GM18858 (cell line): ENCODE data around the gene POGLUT3.

Experiments
- ATAC-seq: cut with Tn5 transposase; IDR thresholded peaks from one replicate; pipeline ENCODE4 v1.9.1; 2021; ENCODE audit not compliant: unreplicated experiment

POGLUT3 gene

DNA sequence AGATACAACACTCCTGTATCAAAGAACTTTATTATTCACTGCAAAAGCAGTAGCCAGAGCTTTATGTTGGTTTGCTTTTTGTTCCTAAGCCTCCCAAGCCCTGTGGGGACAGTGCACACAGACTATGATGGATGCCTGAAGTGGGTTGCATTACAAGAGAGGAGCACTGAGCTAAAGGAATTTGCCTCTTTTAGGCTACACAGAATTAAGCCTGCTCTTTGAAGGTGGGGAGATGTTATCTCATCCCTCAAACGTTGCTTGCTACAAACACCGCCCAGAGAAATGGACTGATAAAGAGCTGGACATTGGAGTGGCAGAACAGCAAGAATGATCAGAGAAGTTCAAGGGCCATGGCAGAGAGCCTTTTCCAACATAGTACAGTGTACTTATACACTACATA is 2.5 kb upstream of the POGLUT3 start:
- no peak for ATAC-seq

DNA sequence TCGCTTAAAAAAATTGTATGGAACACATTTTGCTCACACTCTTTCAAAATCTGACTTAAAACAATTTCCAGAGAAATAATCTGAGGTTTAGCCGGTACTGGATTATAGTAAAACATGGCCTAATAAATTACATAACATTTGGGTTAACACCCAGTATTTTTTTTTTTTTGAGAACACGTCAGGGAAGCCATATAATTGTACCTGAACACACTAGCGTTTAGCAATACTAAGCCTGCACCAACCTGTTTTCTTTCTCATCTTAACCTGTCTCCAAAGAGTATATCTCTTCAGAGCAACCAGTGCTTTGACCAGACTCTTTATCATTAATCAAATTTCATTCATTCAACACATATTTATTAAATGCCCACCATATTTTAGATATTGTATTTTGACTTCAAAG is 2.0 kb upstream of the POGLUT3 start:
- no peak for ATAC-seq

DNA sequence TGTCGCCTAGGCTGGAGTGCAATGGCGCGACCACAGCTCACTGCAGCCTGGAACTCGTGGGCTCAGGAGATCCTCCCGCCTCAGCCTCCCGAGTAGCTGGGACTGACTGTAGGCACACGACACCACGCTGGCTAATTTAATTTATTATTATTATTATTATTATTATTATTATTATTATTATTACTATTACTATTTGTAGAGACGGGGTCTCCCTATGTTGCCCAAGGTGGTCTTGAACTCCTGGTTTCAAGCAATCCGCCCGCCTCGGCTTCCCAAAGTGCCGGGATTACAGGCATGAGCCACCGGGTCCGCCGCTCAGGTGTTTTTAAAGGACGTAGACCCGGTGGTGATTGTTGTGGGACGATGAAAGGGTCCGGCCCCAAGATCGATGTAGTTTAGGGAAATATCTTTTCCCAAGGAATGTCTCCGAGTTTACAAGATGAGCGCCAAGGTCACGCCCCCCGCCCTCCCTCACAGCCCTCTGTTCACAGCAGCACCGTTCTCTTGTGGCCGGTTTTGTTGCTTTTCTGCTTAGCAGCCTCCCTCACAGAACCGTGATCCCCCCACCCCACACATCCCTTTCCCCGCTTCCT is 728 bp upstream of the POGLUT3 start:
- ATAC-seq, result no peak

DNA sequence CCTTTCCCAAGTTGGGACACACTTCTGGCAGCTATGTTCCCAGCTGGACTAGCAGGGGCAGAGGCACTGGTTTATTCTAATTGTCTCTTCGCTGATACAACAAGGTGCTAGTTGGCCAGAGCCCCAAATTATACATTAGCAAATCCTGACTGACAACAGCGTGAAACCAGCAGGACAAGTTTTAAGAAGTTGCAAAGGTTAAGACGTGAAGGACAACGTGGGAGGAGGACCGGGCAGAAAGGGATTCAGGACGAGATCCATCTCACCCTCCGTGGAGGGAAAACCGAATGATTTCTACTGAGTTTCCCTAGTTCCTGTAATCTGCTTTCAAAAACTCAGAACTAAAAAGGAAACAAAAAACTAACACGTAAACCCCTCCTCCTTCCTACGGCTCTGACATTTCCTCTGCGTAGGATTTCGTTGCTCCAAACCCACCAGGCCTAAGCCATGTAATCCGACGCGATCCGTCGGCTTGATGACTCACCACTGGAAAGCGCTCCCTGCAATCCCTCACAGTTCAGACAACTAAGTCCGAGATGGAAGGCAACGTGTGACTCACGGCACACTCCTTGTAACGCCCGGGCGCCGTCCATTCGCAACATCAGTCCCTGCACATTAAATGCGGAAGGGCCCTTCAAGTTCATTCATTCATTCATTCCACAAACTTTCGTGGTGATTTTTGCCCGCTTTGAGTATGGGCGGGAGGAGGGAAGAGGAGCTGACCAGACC is 703 bp downstream of the POGLUT3 start:
- peak; percentile 44 for ATAC-seq

DNA sequence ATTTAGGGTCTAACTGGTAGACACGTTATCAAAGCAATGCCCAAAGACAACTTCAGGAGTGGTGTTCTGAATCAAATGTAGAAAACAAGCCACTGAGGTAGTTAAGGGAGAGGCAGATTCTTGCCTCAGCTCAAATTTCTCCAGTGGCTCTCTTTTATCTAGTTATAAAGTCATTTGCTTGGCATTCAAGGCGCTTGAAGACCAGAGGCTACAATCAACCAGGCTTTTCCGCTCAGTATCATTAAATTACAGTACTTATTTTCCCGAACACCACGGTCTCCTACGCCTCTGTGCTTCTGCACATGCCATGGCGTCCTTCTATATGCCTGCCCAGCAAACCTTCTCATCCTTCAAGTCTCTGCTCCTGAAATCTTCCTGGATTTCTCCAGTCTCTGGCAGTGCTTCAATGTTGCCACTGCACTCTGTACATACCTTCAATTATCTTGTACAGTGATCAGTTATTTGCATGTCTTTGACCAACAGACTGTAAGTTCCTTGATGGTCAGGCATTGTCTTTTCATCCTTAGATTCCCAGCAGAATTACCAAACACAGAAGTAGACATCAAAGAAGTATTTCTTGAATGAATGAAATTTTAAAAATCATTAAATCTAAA is 1.4 kb downstream of the POGLUT3 start:
- no peak for ATAC-seq

DNA sequence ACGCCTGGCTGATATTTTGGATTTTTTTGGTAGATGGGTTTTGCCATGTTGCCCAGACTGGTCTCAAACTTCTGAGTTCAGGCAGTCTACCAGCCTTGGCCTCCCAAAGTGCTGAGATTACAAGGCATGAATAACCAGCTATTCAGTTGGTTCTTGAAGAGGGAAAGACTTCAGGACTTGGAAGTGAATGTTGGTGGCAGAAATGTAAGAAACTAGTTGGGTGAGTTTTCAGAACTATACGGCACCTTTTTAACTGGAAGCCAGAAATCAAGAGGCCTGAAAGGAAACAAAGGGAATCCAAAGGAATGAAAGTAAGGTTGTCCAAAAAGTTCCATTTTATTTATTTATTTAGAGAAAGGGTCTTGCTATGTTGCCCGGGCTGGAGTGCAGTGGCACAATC is 2.9 kb downstream of the POGLUT3 start:
- no peak for ATAC-seq

DNA sequence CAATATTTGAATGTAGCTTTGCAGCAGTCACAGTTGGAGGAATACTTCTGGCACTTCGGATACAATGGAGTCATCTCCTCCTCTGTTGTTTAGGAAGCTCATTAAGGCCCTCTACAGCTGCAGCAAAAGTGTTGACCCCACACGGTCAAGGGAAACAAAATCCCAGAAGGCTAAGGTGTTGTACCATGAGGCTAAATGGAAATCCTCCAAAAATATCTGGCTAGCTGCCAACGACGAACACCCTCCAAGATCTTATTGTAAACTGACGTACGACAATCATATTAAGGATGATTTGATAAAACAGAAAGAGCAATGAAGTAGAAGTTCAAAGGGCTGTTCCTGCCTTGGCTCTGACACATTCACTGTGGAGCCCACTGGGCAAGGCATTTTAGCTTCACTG is 4.0 kb downstream of the POGLUT3 start:
- no peak for ATAC-seq

DNA sequence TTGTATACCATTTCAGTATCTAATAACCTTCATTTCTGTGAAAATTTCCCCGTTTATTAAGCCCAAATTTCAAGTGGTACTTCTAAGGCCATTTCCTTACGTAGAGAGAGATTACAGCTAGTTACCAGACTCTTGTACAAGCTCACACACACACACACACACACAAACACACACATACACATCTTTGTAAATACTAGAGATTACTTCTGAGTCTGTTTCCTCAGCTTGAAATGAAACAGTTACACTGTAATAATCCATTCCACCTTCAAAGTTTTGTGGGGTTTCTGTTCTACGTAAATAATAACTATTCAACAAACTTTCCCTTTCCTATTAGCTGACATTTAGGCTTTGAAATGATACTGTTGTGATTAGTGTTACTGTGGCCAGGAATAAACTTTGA is 6.2 kb downstream of the POGLUT3 start:
- ATAC-seq, result no peak

DNA sequence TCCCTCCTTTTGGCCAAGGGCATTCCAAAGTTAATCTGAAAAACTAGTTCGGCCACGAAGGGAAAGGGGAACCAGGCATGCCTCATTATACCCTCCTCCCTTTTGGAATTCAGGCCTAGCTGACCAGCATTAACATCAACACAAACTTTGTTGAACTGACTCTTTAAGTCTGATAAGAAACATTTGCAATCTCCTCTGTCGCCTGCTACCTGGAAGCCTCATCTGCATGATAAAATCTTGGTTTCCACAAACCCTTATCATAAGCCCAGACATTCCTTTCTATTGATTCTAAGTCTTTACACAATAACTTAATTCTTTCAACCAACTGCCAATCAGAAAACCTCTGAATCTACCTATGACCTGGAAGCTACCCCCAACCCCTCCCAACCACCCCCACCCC is 11.4 kb downstream of the POGLUT3 start:
- no peak for ATAC-seq

DNA sequence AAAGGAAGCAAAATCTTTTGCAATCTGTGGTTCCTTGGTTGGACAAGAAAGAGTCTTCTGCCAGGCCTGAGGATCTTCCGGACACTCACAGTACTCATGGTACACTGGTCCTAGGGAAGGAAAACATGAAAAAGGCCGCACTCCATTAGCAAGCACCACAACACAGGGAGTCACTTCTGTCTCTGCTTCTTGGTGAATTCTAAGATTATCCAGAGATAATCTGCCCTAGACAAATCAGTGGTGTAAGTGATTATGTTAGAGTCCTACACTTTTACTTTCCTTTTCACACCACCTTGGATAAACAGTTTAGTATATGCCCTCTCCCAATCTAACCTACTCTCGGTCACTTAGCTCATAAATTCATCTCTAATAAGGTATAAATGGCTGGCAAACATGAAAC is 11.9 kb downstream of the POGLUT3 start:
- ATAC-seq, result no peak

DNA sequence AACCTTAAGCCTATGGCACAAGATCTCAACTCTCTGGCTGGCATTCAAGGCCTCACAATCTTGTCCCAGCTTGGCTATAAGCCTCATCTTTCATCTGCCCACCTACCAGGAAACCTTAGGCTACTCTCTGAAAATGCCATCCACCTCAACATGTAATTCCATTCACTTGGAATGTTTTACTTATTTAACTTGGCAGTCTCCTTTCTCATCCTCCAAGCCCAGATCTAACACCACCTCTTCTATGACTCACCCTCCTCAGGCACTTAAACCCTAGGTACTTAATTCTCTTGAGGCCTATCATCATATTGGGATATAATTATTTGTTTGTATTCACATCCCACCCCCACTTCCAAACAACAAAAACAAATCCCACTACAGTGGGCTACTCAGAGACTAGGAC is 15.0 kb downstream of the POGLUT3 start:
- ATAC-seq, result no peak

DNA sequence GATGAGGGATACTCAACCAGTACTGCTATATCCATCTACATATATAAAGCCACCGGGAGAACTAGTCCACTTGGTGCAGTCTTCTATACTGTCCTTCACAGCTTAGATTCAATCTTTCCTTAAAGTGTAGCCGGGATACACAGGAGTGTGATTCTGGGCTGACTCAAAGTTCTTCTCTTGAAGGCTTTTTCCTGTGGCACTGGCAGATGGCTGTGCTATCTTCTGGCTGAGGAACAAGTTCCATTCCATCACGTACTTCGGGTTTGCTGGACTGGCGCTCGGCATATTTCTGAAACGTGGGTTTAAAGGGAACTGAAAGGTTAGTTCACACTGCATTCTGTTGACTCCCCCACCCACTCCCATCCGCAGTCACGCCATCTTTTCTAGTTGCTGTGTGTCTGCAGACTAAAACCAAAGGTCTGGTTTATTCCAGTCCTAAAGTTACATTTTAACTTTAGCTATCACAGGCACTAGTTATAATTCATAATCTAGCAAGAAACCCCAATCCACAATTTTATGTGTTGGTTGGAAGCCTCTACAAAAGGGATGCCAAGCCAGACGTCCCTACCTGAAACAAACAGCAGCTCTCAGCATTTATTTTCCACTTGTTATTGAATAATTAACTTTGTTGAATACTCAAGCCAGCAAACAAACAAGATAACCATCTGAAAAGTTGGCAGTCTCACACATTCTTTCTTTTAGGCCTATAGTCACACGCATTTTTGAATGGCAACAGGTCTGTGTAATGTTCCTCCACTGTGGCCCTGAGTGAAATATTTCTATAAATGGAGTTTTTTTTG is 23.3 kb downstream of the POGLUT3 start:
- ATAC-seq, result no peak

DNA sequence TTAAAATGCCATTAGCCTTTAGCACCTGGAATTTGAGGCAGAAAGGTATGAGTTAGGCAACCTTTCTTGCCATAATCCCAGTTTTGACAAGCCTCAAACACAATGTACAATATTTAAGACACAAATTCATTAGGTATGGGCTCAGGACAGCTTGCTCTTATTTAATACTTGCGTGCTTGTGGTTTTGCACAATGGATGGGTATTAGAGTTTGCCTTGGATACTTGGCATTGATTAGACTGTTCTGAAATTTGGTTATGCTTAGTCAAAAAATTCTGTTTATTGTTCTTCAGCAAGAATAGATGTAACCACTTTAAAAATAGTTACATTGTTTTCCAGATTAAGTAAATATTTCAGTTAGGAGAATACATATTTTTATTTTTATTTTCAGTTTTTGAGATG is 25.5 kb downstream of the POGLUT3 start:
- no peak for ATAC-seq

DNA sequence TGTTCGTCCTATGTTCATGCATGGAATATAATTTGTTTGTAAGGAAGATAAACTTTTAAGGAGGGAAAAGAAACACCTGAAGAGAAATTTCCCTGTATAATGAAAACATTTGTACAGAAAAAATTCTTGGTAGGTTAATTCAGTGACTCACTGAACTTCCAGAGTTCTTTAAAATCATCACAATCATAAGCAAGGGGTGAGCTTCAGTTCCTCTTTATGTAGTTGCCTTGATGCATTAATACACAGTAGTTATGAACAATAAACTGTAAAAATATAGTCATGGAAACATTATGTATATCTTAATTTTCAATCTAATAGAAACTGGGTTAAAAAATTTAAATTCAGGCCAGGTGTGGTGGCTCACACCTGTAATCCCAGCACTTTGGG is 29.7 kb downstream of the POGLUT3 start:
- ATAC-seq, result no peak

DNA sequence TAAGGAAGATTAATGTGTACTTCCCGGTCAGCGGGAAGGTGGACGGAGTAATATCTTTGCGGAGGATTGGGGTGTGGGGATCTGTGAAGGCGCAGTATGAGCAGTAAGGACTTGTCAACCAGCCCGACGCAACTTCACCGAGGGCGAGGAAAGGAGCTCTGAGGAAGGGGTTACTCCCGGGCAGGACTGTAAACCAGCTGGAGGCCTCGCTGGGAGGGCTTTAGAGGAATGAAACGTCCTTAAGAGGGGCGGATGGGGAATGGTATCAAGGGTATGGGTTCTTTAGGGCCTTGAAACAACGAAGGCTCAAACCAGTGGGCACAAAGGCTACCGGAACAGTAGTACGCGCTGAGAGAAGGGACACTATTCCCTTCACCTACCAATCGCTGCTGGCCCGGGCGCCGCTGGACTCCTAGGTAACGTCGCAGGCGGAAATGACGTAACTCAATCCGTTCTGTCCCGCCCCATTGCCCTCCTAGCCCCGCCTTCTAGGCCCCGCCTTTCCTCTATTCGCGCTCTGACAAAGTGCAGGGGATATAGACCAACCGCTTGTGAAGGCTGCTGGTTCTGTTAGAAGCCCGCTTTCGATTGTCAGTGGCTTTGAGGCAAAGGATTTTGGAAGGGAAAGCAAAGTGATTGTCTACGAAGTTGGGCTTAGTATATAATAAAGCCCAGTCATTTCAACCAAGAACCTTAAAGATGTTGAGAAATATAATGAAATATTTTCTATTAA is 30.9 kb downstream of the POGLUT3 start, which contains the start of gene C11orf65:
Gene C11orf65 (minus strand): TSS at position 439 of the 733 bp plus-strand sequence. CDS start 5,970 bp downstream, outside the sequence.
- ATAC-seq, result peak; percentile 96

DNA sequence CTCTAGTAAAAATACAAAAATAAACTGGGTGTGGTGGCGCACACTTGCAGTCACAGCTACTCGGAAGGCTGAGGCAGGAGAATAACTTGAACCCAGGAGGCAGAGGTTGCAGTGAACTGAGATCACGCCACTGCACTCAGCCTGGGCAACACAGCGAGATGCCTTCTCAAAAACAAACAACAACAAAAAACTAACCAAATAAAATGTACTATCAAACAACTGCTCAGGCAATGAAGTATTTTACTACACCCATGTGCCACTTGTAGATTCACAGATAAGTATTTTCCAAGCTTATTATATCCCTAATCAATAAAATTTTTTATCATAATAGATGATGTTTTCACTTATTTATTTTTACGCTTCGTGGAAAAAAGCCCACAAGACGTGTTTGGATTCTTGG is 31.8 kb downstream of the POGLUT3 start:
- ATAC-seq, result no peak

DNA sequence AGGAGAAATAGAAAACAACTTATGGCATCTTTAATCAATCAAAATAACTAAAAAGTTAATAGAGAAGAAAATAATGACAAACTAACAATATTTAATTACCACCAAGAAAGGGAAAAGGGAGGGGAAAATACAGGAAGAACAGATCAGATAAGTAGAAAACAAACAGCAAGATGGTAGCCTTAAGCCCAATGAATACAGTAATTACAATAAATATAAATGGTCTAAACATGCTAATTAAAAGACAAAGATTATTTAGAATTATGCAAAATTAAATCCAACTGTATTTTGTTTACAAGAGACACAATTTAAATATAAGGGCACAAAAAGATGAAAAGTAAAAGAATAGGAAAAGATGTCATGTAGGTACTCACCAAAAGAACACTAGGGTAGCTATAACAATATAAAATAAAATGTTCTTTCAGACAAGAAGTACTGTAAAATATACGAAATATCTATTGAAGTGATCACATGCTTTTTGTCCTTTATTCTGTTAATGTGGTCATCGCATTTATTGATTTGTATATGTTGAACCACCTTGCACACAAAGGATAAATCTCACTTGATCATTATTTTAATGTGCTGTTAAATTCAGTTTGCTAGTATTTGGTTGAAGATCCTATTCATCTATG is 44.9 kb downstream of the POGLUT3 start:
- no peak for ATAC-seq
